Measurements from ENCODE around the gene CTBP2.
"Not testable (repeated sequence)": the region's sequence is repeated elsewhere in the genome, so short reads cannot be mapped to it uniquely, and the experiment has no call there.

The CTBP2 gene

DNA sequence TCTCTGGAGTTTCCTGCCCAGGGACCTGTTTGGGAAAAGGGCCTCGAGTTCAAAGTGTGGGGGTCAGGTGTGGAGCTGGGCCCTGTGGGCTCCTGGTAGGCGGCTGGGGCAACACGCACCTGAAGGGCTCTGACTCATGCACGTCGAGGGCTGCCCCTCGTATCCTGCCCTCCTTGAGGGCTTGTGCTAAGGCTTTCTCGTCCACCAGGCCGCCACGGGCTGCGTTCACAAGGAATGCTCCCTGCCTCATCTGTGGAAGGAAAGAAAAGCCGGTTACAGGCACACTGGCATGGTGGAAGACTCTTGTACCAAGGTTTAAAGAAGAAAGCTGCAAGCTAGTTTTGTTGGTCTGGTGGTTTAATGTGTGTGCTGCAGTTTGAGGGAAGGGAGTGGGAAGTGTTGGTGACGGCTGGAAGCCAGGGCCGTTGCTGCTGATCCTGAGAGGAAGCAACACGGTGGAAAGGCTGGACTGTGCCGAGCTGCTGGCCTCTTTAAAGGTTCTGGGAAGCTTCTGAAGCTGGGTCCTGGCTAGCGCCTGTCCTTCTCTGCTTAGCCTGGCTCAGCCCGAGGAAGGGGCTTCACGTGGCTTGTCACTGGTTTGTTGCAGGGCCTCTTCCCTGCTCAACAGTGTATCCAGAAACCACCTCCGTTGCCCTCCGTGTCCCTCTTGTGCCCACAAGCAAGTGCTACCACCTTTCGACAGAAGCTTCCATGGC, 166.5 kb downstream of the CTBP2 start:
- no peak for DNase-seq

DNA sequence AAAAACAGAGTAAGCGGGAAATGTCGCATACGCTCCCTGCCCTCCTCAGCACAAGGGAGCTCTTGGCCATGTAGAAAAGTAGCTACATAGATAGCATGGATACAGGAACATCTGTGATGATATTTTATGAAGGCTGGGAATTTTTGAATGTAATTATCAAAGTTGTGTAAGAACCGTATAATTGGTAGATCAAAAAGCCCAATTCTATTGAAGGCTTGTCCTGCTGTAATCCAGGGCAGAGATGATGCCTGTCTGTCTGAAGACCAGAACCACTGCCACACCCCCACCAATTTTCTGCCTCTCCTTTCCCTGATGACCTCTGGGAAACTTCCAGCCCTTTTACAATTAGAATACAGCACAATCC, 167.0 kb downstream of the CTBP2 start:
- no peak for DNase-seq

- DNase-seq: no peak
These were observed 167.7 kb downstream of the CTBP2 start for GRCh38 chr10:124992462-124993344.

DNA sequence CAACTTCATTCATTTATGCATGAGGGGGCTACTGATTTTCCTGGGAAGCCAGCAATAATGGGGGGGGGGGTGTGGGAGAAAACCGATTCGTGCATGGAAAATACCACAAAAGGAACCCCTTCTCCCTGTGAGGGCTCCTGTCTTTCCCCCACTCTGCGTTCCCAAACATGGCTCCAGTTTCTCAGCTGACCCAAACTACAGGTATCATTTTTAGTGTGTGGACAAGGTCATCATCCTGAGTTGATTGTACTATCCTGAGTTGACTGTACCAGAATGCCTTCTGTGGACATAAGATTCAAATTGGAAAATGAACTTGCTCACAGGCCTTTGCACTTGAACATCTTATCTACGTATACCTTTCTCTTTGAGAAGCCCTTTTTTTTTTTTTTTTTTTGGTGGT, 168.5 kb downstream of the CTBP2 start:
- DNase-seq: no peak

DNA sequence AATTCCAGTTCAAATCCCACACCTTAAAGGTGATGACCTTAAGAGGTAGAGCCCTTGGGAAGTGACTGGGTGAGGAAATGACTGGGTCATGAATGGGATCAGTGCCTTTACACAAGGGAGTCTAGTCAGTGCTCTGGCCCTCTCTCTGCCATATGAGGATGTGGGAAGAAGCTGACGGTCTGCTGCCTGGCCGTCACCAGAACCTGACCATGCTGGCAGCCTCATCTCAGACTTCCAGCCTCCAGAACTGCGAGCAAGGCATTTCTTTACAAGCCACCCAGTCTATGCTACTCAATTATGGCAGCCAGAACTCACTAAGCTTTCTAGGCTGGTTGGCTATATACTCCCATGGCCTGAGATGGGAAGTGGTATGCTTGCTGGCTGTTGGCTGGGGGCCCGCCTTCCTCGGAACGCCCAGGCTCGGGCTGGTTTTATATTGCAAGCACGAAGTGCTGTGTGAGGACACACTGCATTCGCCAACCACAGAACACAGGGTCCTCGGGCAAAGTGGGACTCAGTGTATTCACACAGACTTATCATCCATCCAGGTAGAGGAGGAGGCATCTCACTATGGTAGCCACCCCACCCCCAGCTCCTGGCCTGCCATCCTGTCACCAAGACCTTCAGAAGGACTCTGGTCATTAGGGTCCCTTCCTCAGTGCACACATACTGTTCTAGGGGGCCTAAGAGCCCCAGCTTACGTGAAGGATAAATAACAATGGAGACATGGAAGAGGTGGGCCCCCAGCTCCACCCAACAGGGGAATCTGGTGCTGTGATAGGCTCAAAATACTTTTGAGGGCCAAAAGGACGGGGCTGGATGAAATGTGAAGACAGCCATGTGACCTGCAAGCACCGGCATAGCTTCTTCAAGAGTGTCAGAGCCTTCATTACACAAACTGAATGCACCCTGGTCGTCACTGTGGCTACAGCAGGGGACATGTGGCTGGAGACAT, 169.4 kb downstream of the CTBP2 start:
- no peak for DNase-seq

DNA sequence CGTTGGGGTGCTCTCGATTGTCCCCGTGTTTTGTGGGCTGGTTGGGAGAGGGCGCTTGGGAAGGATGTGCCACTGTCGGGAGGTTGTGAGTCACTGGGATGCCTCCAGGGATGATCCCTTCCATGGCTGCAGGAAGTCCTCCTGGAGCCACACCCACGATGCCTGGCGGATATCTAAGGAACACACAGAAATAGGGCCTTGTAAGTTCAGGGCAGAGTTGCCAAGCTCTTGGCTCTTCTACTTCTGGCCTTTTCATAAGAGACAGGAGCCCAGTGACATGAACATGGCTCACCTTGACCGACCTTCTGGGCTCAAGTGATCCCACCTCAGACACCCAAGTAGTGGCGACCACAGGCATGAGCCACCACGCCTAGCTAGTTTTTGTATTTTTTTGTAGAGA, 170.8 kb downstream of the CTBP2 start:
- DNase-seq: no peak

DNA sequence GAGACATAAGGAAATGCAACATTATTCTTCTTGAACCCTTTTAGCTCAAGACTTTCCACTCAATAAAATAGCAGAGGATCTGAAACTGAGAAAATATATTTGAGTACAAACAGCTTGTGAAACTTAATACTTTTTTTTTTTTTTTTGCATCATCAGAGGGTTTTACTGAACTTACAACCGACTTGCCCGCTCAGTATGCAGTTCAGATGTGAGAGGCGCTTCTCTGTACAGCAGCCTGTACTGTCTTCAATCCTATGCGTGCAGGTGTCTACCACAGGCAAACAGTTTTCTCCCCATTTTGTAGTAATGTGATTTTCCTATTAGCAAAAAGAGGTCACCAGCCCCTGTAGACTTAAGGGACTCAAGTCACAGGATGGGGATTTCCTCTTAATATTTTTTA, 171.6 kb downstream of the CTBP2 start:
- DNase-seq: not testable (repeated sequence)

- DNase-seq: no peak
These were observed 172.6 kb downstream of the CTBP2 start for GRCh38 chr10:124987788-124988187.

DNA sequence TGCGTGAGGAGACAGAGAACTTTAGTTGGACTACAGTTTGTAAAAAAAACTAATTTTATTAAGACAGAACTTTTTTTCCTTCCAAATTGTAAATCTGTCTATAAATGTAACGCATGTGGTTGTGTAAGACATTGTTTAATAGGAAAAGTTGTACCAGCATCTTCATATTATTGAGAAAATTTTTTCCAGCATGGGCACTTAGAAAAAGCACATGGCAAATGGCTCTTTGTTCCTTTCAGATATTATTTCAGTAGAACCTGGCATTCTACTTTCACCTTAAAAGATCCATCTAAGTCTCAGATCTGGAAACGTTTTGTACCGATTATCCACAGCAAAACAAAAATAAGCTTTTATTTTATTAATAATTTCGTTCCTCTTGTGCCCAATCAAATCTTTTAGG, 175.2 kb downstream of the CTBP2 start:
- DNase-seq: no peak

DNA sequence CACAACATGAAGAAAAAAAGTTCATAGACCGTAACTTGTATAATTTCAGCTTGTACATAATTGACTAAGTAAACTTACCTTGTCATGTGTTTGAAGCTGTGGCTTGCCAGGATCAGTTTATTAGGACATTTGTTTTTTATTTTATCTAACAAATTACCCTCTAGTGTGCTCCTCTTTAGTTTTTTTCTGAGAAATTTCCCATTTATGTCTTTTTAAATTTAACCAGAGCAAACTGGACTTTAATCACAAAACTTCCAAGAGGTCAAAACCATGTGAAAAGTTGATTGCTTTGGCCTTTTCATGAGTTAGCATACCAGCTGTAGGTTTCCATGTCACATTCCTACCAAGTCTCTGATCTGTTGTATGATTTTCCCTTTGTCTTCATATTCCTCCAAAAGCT, 176.0 kb downstream of the CTBP2 start:
- no peak for DNase-seq

DNA sequence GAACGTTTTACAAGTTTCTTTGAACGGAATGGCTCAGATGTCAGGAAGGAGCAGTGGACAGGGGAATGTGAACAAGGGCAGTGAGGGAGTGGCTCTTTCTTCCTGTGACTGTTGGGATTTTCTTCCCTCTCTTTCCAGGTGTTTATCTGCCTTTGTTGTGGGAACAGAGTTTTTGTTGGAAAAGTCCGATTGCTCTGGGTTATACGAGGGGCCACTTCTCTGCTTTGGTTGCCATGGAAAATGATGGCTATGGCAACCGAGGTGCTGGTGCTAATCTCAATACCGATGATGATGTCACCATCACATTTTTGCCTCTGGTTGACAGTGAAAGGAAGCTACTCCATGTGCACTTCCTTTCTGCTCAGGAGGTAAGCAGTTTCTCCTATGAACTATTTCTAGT, 177.0 kb downstream of the CTBP2 start:
- DNase-seq: no peak

DNA sequence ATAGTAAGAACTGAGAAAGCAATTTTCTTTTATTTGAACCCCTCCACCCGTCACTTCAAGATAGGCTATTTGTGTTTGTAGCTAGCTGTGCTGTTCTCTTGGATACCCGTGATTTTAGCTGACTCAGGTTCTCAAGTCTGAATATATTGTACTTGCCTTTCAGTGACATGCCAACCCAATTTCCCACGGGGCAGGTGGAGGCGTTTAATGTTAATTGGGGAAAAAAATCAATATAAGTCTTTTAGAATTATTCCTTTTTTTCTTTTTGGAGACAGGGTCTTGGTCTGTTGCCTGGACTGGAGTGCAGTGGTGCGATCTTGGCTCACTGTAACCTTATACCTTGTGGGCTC, 182.0 kb downstream of the CTBP2 start:
- DNase-seq: no peak

GRCh38 chr10:124977648-124978375, 182.6 kb downstream of the CTBP2 start:
- DNase-seq: no peak

- no peak for DNase-seq
These were observed 183.2 kb downstream of the CTBP2 start for GRCh38 chr10:124977161-124977560.

GRCh38 chr10:124975977-124976514, 184.3 kb downstream of the CTBP2 start:
- no peak for DNase-seq

- no peak for DNase-seq
These were observed 186.2 kb downstream of the CTBP2 start for GRCh38 chr10:124974131-124974530.

- no peak for DNase-seq
These were observed 187.7 kb downstream of the CTBP2 start for GRCh38 chr10:124972637-124973036.

- no peak for DNase-seq
These were observed 189.1 kb downstream of the CTBP2 start for GRCh38 chr10:124971276-124971675.

DNA sequence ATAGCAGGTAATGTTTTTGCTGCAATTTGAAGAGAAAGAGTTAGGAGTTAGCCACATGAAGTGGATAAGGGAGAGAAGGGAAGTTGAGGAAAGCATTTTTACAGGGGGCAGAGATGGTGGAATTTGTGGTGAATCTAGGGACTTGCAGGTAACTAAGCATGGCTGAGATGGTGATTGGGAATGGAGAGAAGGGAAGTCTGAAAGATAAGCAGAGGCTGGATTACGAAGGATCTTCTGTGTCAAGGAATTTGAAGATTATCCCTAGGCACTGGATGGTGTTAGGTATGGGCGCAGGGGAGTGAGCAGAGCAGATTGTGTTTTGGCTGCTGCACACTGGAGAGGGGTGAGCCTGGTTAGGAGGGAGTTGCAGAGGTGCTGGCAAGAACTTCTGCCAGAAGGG, 193.1 kb downstream of the CTBP2 start:
- DNase-seq: no peak

- DNase-seq: no peak
These were observed 194.4 kb downstream of the CTBP2 start for GRCh38 chr10:124966008-124966407.

DNA sequence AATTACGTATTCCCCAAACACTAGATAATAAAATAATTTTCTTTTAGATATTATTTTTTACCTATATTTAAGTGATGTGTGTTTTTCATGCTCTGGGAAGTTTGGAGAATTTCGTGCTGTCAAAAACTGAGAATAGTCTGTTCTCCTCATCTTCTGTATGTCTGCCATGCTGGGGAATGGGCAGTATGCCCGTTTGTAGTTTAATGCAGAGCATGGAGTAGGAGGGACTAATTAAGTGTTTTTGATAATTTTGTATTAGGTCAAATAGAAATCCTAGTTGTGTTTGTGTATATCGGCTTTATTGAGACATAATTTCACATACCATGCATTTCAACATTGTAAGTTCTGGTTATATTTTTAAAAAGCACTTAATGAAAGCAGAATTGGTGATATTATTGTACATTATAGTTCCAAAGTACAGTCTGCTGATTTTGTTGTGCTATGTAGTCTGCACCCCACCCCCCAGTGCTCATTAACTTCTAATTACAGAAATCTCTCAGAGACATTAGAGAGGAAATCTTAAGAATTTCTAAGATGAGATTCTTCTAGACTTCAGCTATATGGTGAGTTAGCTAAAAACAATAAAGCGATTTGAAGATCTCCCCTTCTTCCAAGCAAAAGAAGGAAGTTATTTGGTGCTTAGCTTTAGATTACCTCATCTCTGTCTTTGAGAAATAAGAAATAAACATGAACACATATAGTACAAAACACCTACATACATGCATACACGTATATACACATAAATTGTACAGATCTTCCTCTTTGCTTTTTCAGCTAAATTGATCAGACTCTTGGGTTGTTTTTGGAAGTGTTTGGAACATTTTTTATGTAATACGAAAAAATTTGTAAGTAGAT, 196.3 kb downstream of the CTBP2 start:
- no peak for DNase-seq
